IPS-18c (cell line): ENCODE results near the gene LINC00632.

Experiments
- H3K4me3 ChIP-seq: 2 replicates; pipeline ENCODE4 v1.7.0; 2013; ENCODE audit warnings: low read depth, mild to moderate bottlenecking, low read length, moderate library complexity; ENCODE audit not compliant: insufficient read depth
- H3K9me3 ChIP-seq: one replicate; pipeline ENCODE4 v1.6.1; 2013; ENCODE audit warnings: mild to moderate bottlenecking, low read length, moderate library complexity; ENCODE audit not compliant: control insufficient read depth, insufficient read depth

LINC00632 gene

GRCh38 chrX:140836874-140837273 is 127.3 kb downstream of the LINC00632 start:
- Histone ChIP-seq H3K4me3 (no peak overlapping the region), H3K9me3 (peaks cover 5% of the 10 kb centered on the region)
